Sigmoid colon (tissue), 7 donors: ENCODE measurements around the gene SNAI3. TPM values are rescaled to one million over a fixed set of nuclear protein-coding genes. Genes with fewer than 3 reads are reported as not detected.

Experiments used
- DNase-seq: peaks from one replicate; pipeline ENCODE4 v3.0.0-alpha.2; 2019
- H3K27ac ChIP-seq, 4 donors: fragments of 200-600 bp; sonication (generic); one replicate each; pipeline ENCODE4 v1.5.1; 2016 to 2019; ENCODE audit warnings: mild to moderate bottlenecking in 1 of 4
- H3K27me3 ChIP-seq, 3 donors: fragments of 200-600 bp; sonication (generic); one replicate each; pipeline ENCODE4 v1.5.1; 2019; ENCODE audit warnings: mild to moderate bottlenecking in 1 of 3
- H3K36me3 ChIP-seq, 4 donors: fragments of 200-600 bp; sonication (generic); one replicate each; pipeline ENCODE4 v1.5.1; 2016 to 2019
- H3K4me1 ChIP-seq, 4 donors: fragments of 200-600 bp; sonication (generic); one replicate each; pipeline ENCODE4 v1.5.1; 2017 to 2019
- H3K4me3 ChIP-seq, 4 donors: fragments of 200-600 bp; sonication (generic); one replicate each; pipeline ENCODE4 v1.5.1; 2017 to 2019; ENCODE audit warnings: mild to moderate bottlenecking in 2 of 4, moderate library complexity in 1 of 4
- H3K9me3 ChIP-seq, 4 donors: fragments of 200-600 bp in 3 of 4; sonication (generic) in 3 of 4; one replicate each; pipeline versions ENCODE4 v1.5.1 to v1.6.1; 2013 to 2019
- EP300 ChIP-seq, 4 donors: sonication (generic); formaldehyde crosslinking; IDR thresholded peaks; one replicate each; pipeline ENCODE4 v1.6.1; 2017; ENCODE audit warnings: antibody characterized with exemption in 4 of 4
- POLR2A ChIP-seq, 2 donors: fragments of 450-650 bp; IDR thresholded peaks; one replicate each; pipeline ENCODE4 v1.6.1; 2016; ENCODE audit warnings: antibody characterized with exemption in 2 of 2, mild to moderate bottlenecking in 2 of 2, moderate library complexity in 2 of 2
- POLR2AphosphoS5 ChIP-seq, 4 donors: sonication (generic); formaldehyde crosslinking; IDR thresholded peaks; one replicate each; pipeline ENCODE4 v1.6.1; 2017; ENCODE audit warnings: antibody characterized with exemption in 4 of 4
- WGBS, 2 donors: extraction: QIAGEN DNeasy Blood & Tissue Kit; methylation state at CpG; one replicate each; pipeline ENCODE4 v1.1.7; 2013; 5-methylcytosine and 5-hydroxymethylcytosine counted together
- intact Hi-C: fragments of 100-400 bp; cut with DNase I; formaldehyde crosslinking; loops from one replicate; pipeline ENCODE4 v1.15.1; 2023
- polyA plus RNA-seq, 3 donors: library from polyadenylated mRNA; stranded (reverse); fragments of 200-250 nt; gene quantifications; one replicate each; pipeline ENCODE4 v1.2.3, GENCODE V29; 2013
- total RNA-seq, 4 donors: library from RNA; depleted of rRNA; stranded (reverse); fragments of >200 nt; gene quantifications; one replicate each; pipeline ENCODE4 v1.1.0, GENCODE V29; 2016
- TF ChIP-seq, protein P1 (sequence below), 4 experiments: fragments of 450-650 bp in 3 of 4; fragments of 200-600 bp in 1 of 4; IDR thresholded peaks; one replicate each; pipeline ENCODE4 v1.5.1; 2016 to 2019; ENCODE audit warnings: antibody characterized with exemption in 4 of 4, mild to moderate bottlenecking in 3 of 4, moderate library complexity in 2 of 4
- donor health status: healthy with polysubstance abuse.
- donor health status: Bipolar disorder and iron deficiency.
- donor health status: healthy.

Gene SNAI3
- total and polyA plus RNA-seq, 7 donors, result 0.46 to 3.0 (median 0.71) TPM; not detected in 2

DNA sequence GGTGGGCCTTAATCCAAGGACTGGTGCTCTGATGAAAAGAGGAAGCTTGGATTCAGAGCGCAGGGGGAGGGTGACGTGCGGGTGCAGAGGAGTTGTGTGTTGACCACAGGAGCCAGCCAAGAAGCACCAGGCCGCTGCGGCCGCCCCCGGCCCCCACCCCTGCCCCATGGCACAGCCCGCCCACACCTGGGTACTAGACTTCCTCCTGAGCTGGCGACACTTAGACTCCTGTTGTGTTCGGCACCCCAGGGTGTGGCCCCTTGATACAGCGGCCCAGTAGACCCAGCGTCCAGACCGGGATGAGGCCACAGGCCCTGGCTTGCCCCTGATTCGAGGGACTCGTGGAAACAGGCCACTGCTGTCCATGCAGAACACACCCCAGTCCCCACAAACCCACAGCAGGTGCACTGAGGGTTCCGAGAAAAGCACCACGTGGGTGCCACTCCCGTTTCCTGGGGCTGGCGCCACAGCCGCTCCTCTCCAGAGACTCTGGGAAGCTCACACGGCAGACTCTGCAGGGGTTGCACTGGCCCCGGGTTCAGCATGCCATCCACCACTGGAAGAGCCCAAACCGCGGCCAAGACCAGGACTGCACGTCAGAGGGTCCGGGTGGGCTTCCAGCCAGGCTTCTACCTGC is 5.7 kb upstream of the SNAI3 start:
- H3K27me3 ChIP-seq, result peaks cover 13 to 50% (median 43%) of the 10 kb centered on the region in 3 donors
- H3K36me3 ChIP-seq, result peaks cover 2 to 13% (median 5%) of the 10 kb centered on the region in 4 donors
- 31 to 47% methylated on average over 26 of the region's 26 CpGs for WGBS, 2 donors
- no peak overlapping the region for H3K4me3 ChIP-seq
- H3K4me1 ChIP-seq, result peaks cover 0 to 1% (median under 1%) of the 10 kb centered on the region in 4 donors
- no peak for DNase-seq
- TF ChIP-seq EP300 (IDR thresholded peaks at IDR 0.05), result no peak
- no peak for TF ChIP-seq POLR2AphosphoS5 (IDR thresholded peaks at IDR 0.05)
- no peak for TF ChIP-seq POLR2A (IDR thresholded peaks at IDR 0.05)
- H3K27ac ChIP-seq, result no peak overlapping the region
- no peaks in the 10 kb centered on the region for H3K9me3 ChIP-seq
- intact Hi-C loops, result no loop called here

DNA sequence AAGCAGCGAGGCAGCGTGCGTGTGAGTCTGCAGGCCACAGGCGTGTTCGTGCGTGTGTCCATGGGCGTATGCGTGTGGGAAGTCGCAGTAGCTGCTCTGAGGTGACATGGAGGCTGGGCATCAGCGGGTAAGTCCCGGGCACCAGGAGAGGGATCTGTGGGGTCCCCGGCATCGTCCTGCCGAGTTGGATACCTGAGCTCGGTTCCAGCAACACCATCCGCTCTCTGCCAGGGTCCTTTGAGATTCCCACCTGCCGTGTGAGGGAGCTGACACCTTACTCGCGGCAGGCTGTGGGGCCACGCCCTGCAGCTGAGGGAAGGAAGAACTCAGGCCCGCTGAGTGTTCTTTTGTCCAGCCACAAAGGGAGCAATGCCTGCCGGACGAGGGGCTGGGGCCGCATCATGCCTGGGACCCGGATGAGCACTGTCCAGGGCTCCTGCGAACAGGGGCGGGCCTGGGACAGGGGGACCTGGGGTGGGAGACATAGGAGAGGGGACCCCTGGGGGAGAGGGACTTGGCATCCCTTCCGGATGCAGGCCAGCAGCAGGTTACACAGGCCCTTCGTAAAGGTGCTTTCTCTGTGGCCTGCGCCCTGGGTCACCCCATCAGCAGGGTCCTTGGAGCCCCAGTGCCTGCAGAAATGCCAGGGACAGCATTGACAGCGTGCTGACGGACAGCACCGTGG is 5.0 kb upstream of the SNAI3 start:
- H3K27ac ChIP-seq, result no peak overlapping the region
- intact Hi-C loops, result no loop called here
- TF ChIP-seq, protein P1, sequence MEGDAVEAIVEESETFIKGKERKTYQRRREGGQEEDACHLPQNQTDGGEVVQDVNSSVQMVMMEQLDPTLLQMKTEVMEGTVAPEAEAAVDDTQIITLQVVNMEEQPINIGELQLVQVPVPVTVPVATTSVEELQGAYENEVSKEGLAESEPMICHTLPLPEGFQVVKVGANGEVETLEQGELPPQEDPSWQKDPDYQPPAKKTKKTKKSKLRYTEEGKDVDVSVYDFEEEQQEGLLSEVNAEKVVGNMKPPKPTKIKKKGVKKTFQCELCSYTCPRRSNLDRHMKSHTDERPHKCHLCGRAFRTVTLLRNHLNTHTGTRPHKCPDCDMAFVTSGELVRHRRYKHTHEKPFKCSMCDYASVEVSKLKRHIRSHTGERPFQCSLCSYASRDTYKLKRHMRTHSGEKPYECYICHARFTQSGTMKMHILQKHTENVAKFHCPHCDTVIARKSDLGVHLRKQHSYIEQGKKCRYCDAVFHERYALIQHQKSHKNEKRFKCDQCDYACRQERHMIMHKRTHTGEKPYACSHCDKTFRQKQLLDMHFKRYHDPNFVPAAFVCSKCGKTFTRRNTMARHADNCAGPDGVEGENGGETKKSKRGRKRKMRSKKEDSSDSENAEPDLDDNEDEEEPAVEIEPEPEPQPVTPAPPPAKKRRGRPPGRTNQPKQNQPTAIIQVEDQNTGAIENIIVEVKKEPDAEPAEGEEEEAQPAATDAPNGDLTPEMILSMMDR (IDR thresholded peaks at IDR 0.05), result no peak
- no peak for TF ChIP-seq POLR2A (IDR thresholded peaks at IDR 0.05)
- no peak for TF ChIP-seq EP300 (IDR thresholded peaks at IDR 0.05)
- TF ChIP-seq POLR2AphosphoS5 (IDR thresholded peaks at IDR 0.05), result no peak
- no peak for DNase-seq
- WGBS, 2 donors, result 78 to 93% methylated on average over 33 of the region's 33 CpGs
- no peak overlapping the region for H3K4me3 ChIP-seq
- peaks cover 13 to 58% (median 50%) of the 10 kb centered on the region in 3 donors for H3K27me3 ChIP-seq
- peaks cover 0 to 9% (median 8%) of the 10 kb centered on the region in 4 donors for H3K4me1 ChIP-seq
- no peaks in the 10 kb centered on the region for H3K9me3 ChIP-seq
- peaks cover 0 to 6% (median 0%) of the 10 kb centered on the region in 4 donors for H3K36me3 ChIP-seq

DNA sequence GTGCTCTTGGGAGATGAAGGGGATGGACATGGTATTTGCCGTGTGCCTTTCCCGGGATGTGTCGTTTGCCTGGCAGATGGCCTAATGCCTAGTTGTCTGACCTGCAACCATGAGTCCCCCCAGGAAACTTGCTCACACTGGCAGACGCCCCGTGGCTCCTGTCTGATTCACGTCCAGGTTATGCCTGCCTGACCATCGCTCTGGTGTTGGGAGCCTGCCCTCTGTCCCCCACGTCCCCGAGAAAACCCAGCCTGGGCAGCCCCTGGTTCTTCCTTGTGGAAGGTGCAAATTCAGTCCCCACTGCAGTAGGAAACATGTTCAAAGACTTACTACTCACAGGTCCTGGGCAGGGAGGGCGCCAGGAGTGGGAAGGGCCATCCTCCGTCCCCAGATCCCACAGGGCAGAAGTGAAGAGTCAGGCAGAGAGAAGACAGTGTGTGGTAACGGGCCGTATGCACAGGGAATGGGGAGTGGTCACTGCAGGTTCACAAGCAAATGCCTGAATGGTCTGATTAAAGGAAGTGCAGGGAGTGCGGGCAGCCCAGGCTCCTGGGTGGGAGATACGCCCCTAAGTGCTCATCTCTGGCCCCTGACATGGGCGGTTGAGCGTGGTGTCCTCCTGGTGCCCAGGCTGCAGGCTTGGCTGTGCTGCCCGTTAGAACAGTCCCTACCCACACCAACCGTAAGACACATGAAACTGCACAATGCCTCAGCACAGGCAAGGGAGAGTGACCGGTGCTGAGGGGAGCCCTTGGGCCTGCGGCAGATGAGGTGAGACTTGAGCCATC is 4.2 kb upstream of the SNAI3 start:
- Histone ChIP-seq H3K4me3 (no peak overlapping the region), H3K27me3 (peaks cover 20 to 65% (median 58%) of the 10 kb centered on the region in 3 donors), H3K9me3 (no peaks in the 10 kb centered on the region), H3K4me1 (peaks cover 0 to 16% (median 16%) of the 10 kb centered on the region in 4 donors), H3K27ac (no peak overlapping the region), H3K36me3 (no peaks in the 10 kb centered on the region)
- DNase-seq, result no peak
- intact Hi-C loops, result no loop called here
- TF ChIP-seq POLR2A (IDR thresholded peaks at IDR 0.05) (no peak), EP300 (IDR thresholded peaks at IDR 0.05) (no peak), POLR2AphosphoS5 (IDR thresholded peaks at IDR 0.05) (no peak)
- TF ChIP-seq, protein P1 (IDR thresholded peaks at IDR 0.05), result no peak
- 85 to 86% methylated on average over 21 of the region's 21 CpGs for WGBS, 2 donors

DNA sequence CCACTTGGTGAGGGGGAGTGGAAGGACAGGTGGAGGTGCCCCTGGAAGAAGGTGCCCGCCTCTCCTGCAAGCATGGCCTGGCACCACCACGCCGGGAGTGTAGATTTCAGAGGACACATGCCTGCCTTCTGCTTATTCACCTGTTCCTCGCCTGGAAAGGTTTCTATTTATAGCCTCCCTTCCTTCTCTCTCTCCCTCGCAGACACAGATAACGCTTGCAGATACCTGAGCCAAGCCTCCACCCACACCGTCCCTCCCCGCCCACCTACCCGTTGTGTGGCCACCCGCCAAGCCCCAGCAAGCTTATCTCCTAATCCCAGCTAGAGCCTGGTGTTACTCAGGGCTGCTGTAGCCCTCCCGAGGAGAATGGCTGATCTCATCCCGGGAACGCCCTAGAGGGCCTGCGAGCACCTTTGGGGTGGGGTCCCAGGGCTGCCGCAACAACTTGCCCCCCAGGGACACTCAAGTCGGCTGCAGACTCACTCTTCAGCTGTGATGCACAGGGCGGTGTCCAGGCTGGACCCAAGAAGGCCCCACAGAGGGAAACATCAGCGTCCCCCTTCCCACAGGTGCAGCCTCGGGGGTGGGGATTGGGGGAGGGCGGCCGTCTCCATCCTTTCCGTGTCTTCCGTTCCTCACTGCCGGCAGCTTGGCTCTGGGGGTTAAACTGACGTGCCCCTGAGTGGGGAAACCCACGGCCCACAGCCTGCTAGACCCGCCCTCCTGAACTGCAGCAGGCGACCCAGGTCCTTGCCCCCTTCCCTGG is 1.9 kb upstream of the SNAI3 start:
- H3K4me1 ChIP-seq, result peaks cover 0 to 21% (median 17%) of the 10 kb centered on the region in 4 donors

More for the DNA sequence above, 1.9 kb upstream of the SNAI3 start:
- Histone ChIP-seq H3K4me3 (no peak overlapping the region), H3K27ac (no peak overlapping the region), H3K36me3 (no peaks in the 10 kb centered on the region), H3K9me3 (no peaks in the 10 kb centered on the region), H3K27me3 (peaks cover 32 to 89% (median 78%) of the 10 kb centered on the region in 3 donors)
- no peak for TF ChIP-seq POLR2AphosphoS5 (IDR thresholded peaks at IDR 0.05)
- no peak for TF ChIP-seq POLR2A (IDR thresholded peaks at IDR 0.05)
- no peak for TF ChIP-seq EP300 (IDR thresholded peaks at IDR 0.05)
- TF ChIP-seq, protein P1 (IDR thresholded peaks at IDR 0.05), result no peak
- intact Hi-C loops, result no loop called here
- 16 to 51% methylated on average over 28 of the region's 28 CpGs for WGBS, 2 donors
- no peak for DNase-seq
